A549 treated with Hydrocortisone at 1 μM for 4 hours (cell line): ENCODE results near the gene ELAVL3. TPM values are rescaled to one million over a fixed set of nuclear protein-coding genes. Genes with fewer than 3 reads are reported as not detected.

Source experiments
- total RNA-seq: library from RNA; stranded (reverse); fragments of 200-300 nt; extraction: Qiagen RNA extraction; gene quantifications from 5 replicates; pipeline ENCODE4 v1.2.3, GENCODE V29; 2022

The ELAVL3 gene
- total RNA-seq: 0.07 to 0.38 TPM (median 0.22 TPM) in 5 replicates

DNA sequence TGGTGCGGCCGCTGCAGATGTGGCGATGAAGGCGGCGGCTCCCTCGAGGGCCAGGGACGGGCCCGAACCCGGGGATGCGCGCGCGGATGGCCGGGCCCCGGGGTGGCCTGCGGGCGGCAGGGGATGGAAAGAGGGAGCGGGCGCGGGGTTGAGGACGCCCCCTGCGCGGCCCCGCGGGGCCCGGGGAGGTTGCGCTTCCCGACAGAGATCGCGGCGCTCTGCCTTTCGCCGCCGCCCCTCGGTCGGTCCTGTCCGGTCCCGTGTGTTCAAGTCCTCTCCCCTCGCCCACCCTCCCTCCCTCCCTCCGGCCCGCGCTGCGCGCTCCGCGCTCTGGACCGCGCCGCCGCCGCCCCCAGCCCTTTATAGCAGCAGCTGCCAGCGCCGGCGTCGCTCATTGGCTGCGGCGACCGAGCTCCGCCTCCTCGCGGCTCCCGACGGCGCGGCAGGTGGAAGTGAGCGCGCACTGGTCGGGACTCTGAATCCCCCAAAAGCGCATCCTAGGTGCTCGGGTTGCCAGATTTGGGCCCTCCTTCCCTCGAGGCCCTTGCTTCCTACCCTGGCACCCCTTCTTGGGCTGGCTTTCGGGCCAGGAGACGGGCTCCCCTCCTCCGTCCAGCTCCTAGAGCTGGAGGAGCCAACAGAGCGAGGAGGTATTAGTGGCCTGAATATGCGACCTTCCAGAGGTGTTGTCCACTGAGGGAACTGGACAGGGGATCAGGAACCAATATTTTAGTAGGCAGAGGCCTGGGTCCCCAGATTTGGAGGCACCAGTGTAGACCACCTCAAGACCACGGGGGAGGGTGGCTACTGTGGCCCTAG is at the start of gene ELAVL3:
Gene ELAVL3 (minus strand): TSS at position 332 of the 819 bp plus-strand sequence. CDS start 438 bp downstream, outside the sequence.

DNA sequence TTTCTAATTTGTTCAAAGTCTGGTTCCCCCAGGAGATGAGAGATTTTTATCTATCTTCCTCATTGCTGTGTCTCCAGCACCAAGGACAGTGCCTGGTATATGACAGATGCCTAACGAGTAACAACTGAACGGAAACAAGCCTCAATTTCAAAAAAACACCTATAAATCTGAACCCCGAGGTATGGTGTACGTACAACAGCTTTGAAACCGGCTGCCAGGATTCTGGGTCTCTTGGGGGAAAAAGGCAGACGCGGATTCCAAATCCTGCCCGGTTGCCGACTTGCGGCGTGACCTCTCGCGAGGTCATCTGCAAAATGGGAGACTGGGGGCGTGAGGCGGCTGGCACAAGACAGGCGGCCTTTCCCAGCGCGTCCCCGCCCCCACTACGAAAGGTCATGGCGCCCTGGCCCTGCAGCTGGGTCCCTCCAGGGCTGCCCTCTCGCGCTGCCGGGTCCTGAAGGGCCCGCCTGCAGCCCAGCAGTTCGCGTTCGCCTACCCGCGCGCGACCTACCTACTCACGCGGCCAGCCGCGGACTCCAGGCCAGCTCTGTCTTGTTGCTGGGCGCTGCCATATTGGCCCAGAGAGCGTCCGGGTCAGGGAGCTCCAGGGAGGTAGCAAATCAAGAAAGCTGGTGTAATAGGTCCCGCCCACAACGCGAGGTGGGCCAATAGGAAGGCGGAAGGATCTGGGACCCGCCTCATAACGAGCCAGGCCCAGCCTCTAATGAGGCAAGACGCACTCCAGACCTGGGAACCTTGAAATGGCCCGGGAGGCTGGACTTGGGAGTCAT is 47.9 kb upstream of the ELAVL3 start, which contains the start of gene ECSIT:
Gene ECSIT (minus strand): TSS at position 584 of the 791 bp plus-strand sequence. CDS start 9,964 bp downstream, outside the sequence.

DNA sequence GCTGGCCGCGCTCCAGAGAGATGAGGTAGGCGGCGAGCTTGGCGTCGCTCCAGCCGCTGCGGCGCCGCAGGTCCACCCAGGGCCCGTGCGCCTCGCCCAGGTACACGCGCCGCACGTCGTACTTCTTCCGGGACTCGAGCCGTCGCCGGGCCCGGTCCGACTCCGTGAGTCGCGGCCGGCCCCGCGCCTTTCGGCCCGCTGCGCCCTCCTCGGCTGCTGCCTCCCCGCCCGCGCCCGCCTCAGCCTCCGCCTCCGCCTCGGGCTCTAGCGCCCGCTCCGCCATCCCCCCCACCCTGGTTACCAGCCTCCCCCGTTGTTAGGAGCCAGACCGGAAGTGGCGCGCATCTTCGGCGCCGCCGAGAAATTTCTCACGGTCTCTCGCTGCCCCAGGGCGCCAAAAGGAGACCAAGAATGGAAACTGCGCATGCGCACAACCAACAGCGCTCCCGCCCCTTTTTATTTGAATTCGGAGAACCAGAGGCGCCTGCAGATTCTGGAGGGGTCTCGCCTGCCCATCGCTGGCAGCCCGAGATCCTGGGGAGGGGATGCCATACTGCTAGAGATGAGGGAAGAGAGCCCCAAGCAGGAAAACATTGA is 24.8 kb upstream of the ELAVL3 start, which contains the start of gene ZNF653:
Gene ZNF653 (minus strand): TSS at position 336 of the 597 bp plus-strand sequence. CDS start 53 bp downstream, at position 283.

DNA sequence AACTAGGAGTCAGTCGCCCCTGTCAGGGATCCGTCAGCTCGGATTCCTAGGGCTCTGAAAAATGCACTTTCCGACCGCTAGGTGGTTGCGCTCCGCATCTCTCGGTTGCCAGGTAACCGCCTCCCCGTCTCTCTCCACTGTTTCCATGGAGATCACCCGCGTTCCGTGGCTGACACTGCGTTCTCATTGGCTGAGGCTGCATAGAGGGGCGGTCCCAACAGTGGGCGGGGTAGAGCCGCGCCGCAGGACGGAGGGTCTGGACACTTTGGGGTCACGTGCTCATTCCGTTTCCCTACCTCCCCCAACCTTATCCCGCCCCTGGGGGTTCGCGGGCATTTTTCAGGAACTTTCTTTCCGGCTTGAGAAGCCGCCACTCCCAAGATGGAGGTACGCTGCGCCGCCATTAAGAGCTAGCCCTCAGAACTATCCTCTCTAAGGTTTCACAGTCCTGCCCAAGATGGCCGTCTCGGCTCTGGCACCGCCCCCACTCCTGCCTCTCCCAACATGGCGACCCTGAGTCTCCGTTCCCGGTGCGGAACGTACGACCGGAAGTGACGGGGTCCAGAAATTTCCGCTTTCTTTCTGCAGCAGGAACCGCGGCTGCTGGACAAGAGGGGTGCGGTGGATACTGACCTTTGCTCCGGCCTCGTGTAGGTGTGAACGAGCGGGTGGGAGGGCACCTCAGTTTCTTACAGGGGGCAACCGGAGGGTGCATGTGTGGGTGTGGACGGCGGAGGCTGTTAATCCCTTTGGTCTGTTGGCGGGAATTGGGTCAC is 45.6 kb downstream of the ELAVL3 start, which contains the start of the genes ODAD3 and PRKCSH:
Gene ODAD3 (minus strand): TSS at position 65 of the 776 bp plus-strand sequence. CDS start 105 bp downstream, outside the sequence.
Gene PRKCSH (plus strand): TSS at position 579 of the 776 bp plus-strand sequence. CDS start 483 bp downstream, outside the sequence.

DNA sequence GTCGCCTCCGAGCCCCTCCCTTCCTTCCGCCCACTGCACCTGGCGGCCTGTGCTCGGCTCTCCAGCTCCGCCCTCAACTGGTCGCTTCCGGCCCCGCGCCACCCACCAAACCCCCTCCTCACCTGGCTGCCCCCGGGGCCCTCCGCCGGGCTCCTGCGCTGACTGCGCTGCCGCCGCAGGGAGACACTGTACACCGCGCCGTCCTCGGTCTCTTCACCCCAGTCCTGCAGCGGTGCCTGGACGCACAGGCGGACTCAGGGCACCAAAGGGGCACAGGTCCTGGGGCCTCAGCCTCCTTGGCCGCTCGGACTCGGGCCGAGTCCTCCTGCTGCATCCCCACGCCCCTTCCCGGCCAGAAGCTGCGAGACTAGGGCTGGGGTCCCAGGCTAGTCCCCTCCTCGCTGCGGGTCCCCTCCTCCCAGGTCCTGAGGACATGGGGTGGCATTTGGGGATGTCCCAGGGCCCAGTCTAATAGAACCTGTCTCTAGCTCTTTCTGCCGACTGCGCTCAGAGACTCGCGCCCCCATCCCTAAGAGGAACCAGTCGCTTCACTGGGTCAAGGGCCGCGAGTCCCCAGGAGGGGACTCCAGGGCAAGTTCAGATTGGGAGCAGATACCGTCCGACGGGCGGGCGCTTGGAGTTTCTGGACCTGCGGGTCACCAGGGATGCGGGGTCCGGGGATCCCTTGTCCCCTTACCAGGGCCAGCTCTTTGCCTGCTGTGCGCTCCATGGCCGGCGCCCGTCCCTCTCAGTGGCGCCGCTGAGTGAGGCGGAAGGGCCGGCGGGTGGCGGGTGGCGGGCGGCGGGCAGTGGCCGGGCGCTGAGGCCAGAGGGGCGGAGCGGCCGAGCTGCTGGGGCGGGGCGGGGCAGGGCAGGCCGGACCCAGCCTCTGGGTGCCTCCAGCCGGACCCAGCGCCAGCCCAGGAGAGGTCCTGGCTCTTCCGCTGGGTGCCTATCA is 62.0 kb downstream of the ELAVL3 start, which contains the start of gene RGL3:
Gene RGL3 (minus strand): TSS at position 766 of the 958 bp plus-strand sequence. CDS start 36 bp downstream, at position 730.

Other genes with a start within 250 kb of the ELAVL3 start
- not detected in 5 replicates for gene ANGPTL8, start 241.4 kb downstream of the ELAVL3 start, total RNA-seq
- gene DOCK6, start 218.5 kb downstream of the ELAVL3 start, total RNA-seq: 7.9 to 10.2 TPM (median 9.3 TPM) in 5 replicates
- not detected in 5 replicates for gene TSPAN16, start 184.9 kb downstream of the ELAVL3 start, total RNA-seq
- gene RAB3D, start 141.4 kb downstream of the ELAVL3 start, total RNA-seq: 2.8 to 6.0 TPM (median 3.8 TPM) in 5 replicates
- 88.3 to 128 TPM (median 107 TPM) in 5 replicates for gene TMEM205, start 134.8 kb downstream of the ELAVL3 start, total RNA-seq
- 3.6 to 4.9 TPM (median 4.6 TPM) in 5 replicates for gene CCDC159, start 134.5 kb downstream of the ELAVL3 start, total RNA-seq
- gene PLPPR2, start 125.6 kb downstream of the ELAVL3 start, total RNA-seq: 7.5 to 9.7 TPM (median 8.9 TPM) in 5 replicates
- gene SWSAP1, start 106.4 kb downstream of the ELAVL3 start, total RNA-seq: 1.3 to 2.4 TPM (median 1.8 TPM) in 5 replicates
- 3.0 to 4.9 TPM (median 4.0 TPM) in 5 replicates for gene EPOR, start 96.7 kb downstream of the ELAVL3 start, total RNA-seq
- 0.92 to 1.8 TPM (median 1.3 TPM) in 5 replicates for gene RGL3, start 61.7 kb downstream of the ELAVL3 start, total RNA-seq
- 0.92 to 2.2 TPM (median 1.0 TPM) in 5 replicates for gene ODAD3, start 45.9 kb downstream of the ELAVL3 start, total RNA-seq
- 242 to 279 TPM (median 253 TPM) in 5 replicates for gene PRKCSH, start 45.4 kb downstream of the ELAVL3 start, total RNA-seq
- gene ZNF653, start 24.8 kb upstream of the ELAVL3 start, total RNA-seq: 2.4 to 4.7 TPM (median 3.6 TPM) in 5 replicates
- 27.8 to 31.4 TPM (median 29.9 TPM) in 5 replicates for gene ECSIT, start 48.1 kb upstream of the ELAVL3 start, total RNA-seq
- 0.20 to 0.46 TPM (median 0.35 TPM) in 5 replicates for gene CNN1, start 57.8 kb upstream of the ELAVL3 start, total RNA-seq
- 85.6 to 112 TPM (median 95.1 TPM) in 5 replicates for gene ELOF1, start 78.2 kb upstream of the ELAVL3 start, total RNA-seq
- gene ACP5, start 96.6 kb upstream of the ELAVL3 start, total RNA-seq: 0.15 to 0.33 TPM (median 0.26 TPM) in 4 of 5 replicates, not detected in the other
- gene ZNF627, start 116.4 kb upstream of the ELAVL3 start, total RNA-seq: 2.7 to 5.3 TPM (median 3.5 TPM) in 5 replicates